ENCODE measurements around the gene SLC31A1.

DNA sequence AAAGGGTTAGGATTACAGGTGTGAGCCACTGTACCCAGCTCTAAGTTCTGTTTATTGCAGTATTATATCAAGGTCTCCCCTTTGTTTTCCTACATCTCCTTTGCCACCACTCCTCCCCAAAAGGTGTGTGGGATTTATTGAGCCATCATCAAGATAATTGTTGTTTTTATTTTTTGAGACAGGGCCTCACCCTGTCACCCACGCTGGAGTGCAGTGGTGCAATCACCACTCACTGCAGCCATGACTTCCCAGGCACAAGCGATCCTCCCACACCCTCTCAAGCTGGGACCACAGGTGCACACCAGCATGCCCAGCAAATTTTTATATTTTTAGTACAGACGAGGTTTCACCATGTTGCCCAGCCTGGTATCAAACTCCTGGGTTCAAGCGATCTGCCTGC is 24.6 kb downstream of the SLC31A1 start:
- TF ChIP-seq, protein P1, sequence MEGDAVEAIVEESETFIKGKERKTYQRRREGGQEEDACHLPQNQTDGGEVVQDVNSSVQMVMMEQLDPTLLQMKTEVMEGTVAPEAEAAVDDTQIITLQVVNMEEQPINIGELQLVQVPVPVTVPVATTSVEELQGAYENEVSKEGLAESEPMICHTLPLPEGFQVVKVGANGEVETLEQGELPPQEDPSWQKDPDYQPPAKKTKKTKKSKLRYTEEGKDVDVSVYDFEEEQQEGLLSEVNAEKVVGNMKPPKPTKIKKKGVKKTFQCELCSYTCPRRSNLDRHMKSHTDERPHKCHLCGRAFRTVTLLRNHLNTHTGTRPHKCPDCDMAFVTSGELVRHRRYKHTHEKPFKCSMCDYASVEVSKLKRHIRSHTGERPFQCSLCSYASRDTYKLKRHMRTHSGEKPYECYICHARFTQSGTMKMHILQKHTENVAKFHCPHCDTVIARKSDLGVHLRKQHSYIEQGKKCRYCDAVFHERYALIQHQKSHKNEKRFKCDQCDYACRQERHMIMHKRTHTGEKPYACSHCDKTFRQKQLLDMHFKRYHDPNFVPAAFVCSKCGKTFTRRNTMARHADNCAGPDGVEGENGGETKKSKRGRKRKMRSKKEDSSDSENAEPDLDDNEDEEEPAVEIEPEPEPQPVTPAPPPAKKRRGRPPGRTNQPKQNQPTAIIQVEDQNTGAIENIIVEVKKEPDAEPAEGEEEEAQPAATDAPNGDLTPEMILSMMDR (IDR thresholded peaks at IDR 0.05 in 8 of 11, conservative IDR thresholded peaks at IDR 0.05 in 3 of 11): no peak
- no peak for TF ChIP-seq POLR2A (IDR thresholded peaks at IDR 0.05)
